Upper lobe of left lung (tissue), 4 donors: ENCODE measurements around the gene SIAH1.

ENCODE experiments used
- POLR2A ChIP-seq, 4 donors: fragments of 450-650 bp; IDR thresholded peaks; one replicate each; pipeline ENCODE4 v1.5.1; 2016 to 2017; ENCODE audit warnings: antibody characterized with exemption in 4 of 4, mild to moderate bottlenecking in 2 of 4
- POLR2AphosphoS5 ChIP-seq, 2 donors: sonication (generic); formaldehyde crosslinking; IDR thresholded peaks; one replicate each; pipeline ENCODE4 v1.5.1; 2017; ENCODE audit warnings: antibody characterized with exemption in 2 of 2

DNA sequence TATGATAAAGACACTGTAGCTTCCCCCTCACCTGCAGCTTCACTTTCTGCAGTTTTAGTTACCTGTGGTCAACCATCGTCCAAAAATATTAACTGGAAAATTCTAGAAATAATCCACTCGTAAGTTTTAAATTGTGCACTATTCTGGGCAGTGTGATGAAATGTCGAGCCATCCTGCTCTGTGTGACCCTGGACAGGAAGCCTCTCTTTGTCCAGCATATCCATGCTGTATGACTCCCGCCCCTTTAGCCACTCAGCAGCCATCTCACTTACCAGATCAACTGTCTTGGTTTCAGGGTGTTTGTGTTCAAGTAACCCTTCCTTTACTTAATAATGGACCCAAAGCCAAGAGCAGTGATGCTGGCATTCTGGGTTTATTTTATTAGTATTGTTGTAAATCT is 56.1 kb downstream of the SIAH1 start:
- TF ChIP-seq POLR2AphosphoS5 (IDR thresholded peaks at IDR 0.05): no peak
- TF ChIP-seq POLR2A (IDR thresholded peaks at IDR 0.05): no peak
